B cell (primary cell): ENCODE measurements around the gene ARHGEF10L.

Source experiments
- CTCF ChIP-seq: fragments of 200-600 bp; IDR thresholded peaks from one replicate; pipeline ENCODE4 v1.8.0; 2022; ENCODE audit warnings: antibody characterized with exemption, mild to moderate bottlenecking
- EZH2 ChIP-seq: IDR thresholded peaks from 2 replicates; pipeline ENCODE4 v1.6.1; 2012; ENCODE audit warnings: borderline replicate concordance, low read depth, mild to moderate bottlenecking, moderate library complexity, low read length; ENCODE audit not compliant: insufficient read depth, poor library complexity, severe bottlenecking

GRCh38 chr1:17631410-17631809 lies 91.9 kb downstream of the ARHGEF10L start:
- TF ChIP-seq CTCF (no peak), EZH2 (no peak)
